Measurements from ENCODE around the gene MCC.

DNA sequence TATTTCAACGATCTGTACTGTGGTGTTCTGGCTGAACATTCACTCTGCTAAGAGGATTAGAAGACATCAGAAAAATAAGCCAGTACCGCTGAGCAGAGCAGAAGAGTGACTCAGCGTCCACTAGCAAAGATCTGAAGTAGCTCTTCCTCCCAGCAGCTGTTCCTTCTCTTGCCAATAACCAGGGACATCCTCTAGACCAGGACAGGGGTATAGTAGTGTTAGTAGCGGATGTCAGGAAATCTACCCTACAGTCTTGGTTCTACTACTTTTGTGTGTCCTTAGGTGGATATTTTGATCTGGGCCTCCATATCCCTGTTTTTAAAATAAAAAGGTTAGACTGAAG, 157.1 kb downstream of the MCC start:
- TF ChIP-seq, protein P1, sequence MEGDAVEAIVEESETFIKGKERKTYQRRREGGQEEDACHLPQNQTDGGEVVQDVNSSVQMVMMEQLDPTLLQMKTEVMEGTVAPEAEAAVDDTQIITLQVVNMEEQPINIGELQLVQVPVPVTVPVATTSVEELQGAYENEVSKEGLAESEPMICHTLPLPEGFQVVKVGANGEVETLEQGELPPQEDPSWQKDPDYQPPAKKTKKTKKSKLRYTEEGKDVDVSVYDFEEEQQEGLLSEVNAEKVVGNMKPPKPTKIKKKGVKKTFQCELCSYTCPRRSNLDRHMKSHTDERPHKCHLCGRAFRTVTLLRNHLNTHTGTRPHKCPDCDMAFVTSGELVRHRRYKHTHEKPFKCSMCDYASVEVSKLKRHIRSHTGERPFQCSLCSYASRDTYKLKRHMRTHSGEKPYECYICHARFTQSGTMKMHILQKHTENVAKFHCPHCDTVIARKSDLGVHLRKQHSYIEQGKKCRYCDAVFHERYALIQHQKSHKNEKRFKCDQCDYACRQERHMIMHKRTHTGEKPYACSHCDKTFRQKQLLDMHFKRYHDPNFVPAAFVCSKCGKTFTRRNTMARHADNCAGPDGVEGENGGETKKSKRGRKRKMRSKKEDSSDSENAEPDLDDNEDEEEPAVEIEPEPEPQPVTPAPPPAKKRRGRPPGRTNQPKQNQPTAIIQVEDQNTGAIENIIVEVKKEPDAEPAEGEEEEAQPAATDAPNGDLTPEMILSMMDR (IDR thresholded peaks at IDR 0.05), result no peak
- TF ChIP-seq POLR2A (IDR thresholded peaks at IDR 0.05), result no peak
- TF ChIP-seq POLR2AphosphoS5 (IDR thresholded peaks at IDR 0.05; ENCODE audit: insufficient read depth in 1 of 2, low read depth in 1 of 2), result no peak
